OCI-LY1 (cell line): ENCODE data around the gene ARL3.
A peak's percentile ranks its signal among the peaks of the same experiment; 100 is the strongest.

Experiments
- H2AFZ ChIP-seq: fragments of 200-600 bp; sonication (generic), shearing (Covaris generic); 2 replicates; pipeline ENCODE4 v1.6.0; 2014; ENCODE audit warnings: antibody characterized with exemption, mild to moderate bottlenecking, low read length
- H3F3A ChIP-seq: fragments of 200-600 bp; sonication (generic), shearing (Covaris generic); 2 replicates; pipeline ENCODE4 v1.6.0; 2014; ENCODE audit warnings: mild to moderate bottlenecking, antibody characterized with exemption, low read length, moderate library complexity; ENCODE audit not compliant: insufficient read depth
- H3K27ac ChIP-seq: fragments of 200-600 bp; sonication (generic); 2 replicates; pipeline ENCODE4 v1.5.1; 2014; ENCODE audit warnings: low read length, mixed run types, mild to moderate bottlenecking, low read depth; ENCODE audit not compliant: poor library complexity, severe bottlenecking
- H3K27me3 ChIP-seq: fragments of 200-600 bp; sonication (generic); 2 replicates; pipeline ENCODE4 v1.6.0; 2014; ENCODE audit warnings: antibody characterized with exemption, mild to moderate bottlenecking, low read length, moderate library complexity; ENCODE audit not compliant: insufficient read depth
- H3K36me3 ChIP-seq: fragments of 200-600 bp; sonication (generic); 2 replicates; pipeline ENCODE4 v1.6.1; 2014; ENCODE audit warnings: mild to moderate bottlenecking, antibody characterized with exemption, low read length, moderate library complexity, mixed read lengths; ENCODE audit not compliant: insufficient read depth
- H3K4me1 ChIP-seq: fragments of 200-600 bp; sonication (generic); 2 replicates; pipeline ENCODE4 v1.5.1; 2014; ENCODE audit warnings: mild to moderate bottlenecking, low read length, moderate library complexity; ENCODE audit not compliant: insufficient read depth, severe bottlenecking
- H3K4me2 ChIP-seq: fragments of 200-600 bp; sonication (generic), shearing (Covaris generic); 2 replicates; pipeline ENCODE4 v1.6.1; 2014; ENCODE audit warnings: low read length
- H3K4me3 ChIP-seq: fragments of 200-600 bp; sonication (generic); 2 replicates; pipeline ENCODE4 v1.5.1; 2014; ENCODE audit warnings: low read length, low read depth, mild to moderate bottlenecking, mixed read lengths; ENCODE audit not compliant: poor library complexity, severe bottlenecking
- H3K79me2 ChIP-seq: fragments of 200-600 bp; shearing (Covaris generic); 2 replicates; pipeline ENCODE4 v1.6.1; 2016; ENCODE audit warnings: mixed run types, low read length, mixed read lengths; ENCODE audit not compliant: insufficient read depth
- H3K9ac ChIP-seq: fragments of 200-600 bp; sonication (generic), shearing (Covaris generic); 2 replicates; pipeline ENCODE4 v1.6.1; 2014; ENCODE audit warnings: mild to moderate bottlenecking, low read length, mixed read lengths
- H3K9me2 ChIP-seq: fragments of 200-600 bp; sonication (generic), shearing (Covaris generic); 2 replicates; pipeline ENCODE4 v1.6.1; 2014; ENCODE audit warnings: low read depth, mild to moderate bottlenecking, low read length, mixed read lengths
- H3K9me3 ChIP-seq: fragments of 200-600 bp; shearing (Covaris generic); 2 replicates; pipeline ENCODE4 v1.6.1; 2014; ENCODE audit warnings: low read length, mixed read lengths
- H4K20me1 ChIP-seq: fragments of 200-600 bp; sonication (generic), shearing (Covaris generic); 2 replicates; pipeline ENCODE4 v1.6.0; 2016; ENCODE audit warnings: mild to moderate bottlenecking, low read length; ENCODE audit not compliant: insufficient read depth
- CTCF ChIP-seq: fragments of 200-600 bp; sonication (generic), shearing (Covaris generic); IDR thresholded peaks from 2 replicates; pipeline ENCODE4 v1.5.1; 2017; ENCODE audit warnings: mild to moderate bottlenecking, antibody characterized with exemption, low read length, moderate library complexity, mixed read lengths
- EZH2 ChIP-seq: fragments of 200-600 bp; sonication (generic), shearing (Covaris generic); IDR thresholded peaks from 2 replicates; pipeline ENCODE4 v1.8.0; 2017; ENCODE audit warnings: borderline replicate concordance, mixed run types, mild to moderate bottlenecking, antibody characterized with exemption, low read length, moderate library complexity, mixed read lengths

The ARL3 gene

GRCh38 chr10:102713814-102714620 is at the start of gene ARL3:
ARL3 (minus strand) TSS chr10:102714397; CDS start chr10:102714275, 122 bp downstream.
- no peak within 1 kb of the TSS for H2AFZ ChIP-seq
- no peaks in the 10 kb centered on the region for H4K20me1 ChIP-seq
- peaks cover 11% of the 10 kb centered on the region; the same call in 1 of the 2 replicates for H3K36me3 ChIP-seq
- H3K27ac ChIP-seq: peak within 1 kb of the TSS; percentile 62
- peaks cover 62% of the 10 kb centered on the region for H3K4me1 ChIP-seq
- H3K9ac ChIP-seq: peak within 1 kb of the TSS; percentile 85
- no peaks in the 10 kb centered on the region for H3K9me3 ChIP-seq
- peak within 1 kb of the TSS; percentile 93 for H3K4me3 ChIP-seq
- H3K9me2 ChIP-seq: no peaks in the 10 kb centered on the region
- H3K4me2 ChIP-seq: peak within 1 kb of the TSS; percentile 92
- TF ChIP-seq CTCF (no peak), EZH2 (no peak)
- peaks cover 7% of the 10 kb centered on the region; the same call in 1 of the 2 replicates for H3K79me2 ChIP-seq
- no peaks in the 10 kb centered on the region for H3K27me3 ChIP-seq
- H3F3A ChIP-seq: no peaks in the 10 kb centered on the region

GRCh38 chr10:102763037-102763607 is 48.9 kb upstream of the ARL3 start:
- Histone ChIP-seq H2AFZ (no peak overlapping the region), H3K79me2 (no peaks in the 10 kb centered on the region), H3K27me3 (no peaks in the 10 kb centered on the region), H3K4me3 (no peak overlapping the region), H3K9me2 (no peaks in the 10 kb centered on the region), H3K36me3 (no peaks in the 10 kb centered on the region), H3K9me3 (no peaks in the 10 kb centered on the region), H3K9ac (no peak overlapping the region), H3K27ac (no peak overlapping the region), H4K20me1 (no peaks in the 10 kb centered on the region), H3K4me1 (peaks cover 33% of the 10 kb centered on the region), H3K4me2 (no peak overlapping the region), H3F3A (no peaks in the 10 kb centered on the region)
- TF ChIP-seq CTCF (no peak), EZH2 (no peak)

GRCh38 chr10:102762401-102763015 is 48.3 kb upstream of the ARL3 start:
- H3K9me3 ChIP-seq: no peaks in the 10 kb centered on the region
- TF ChIP-seq CTCF (no peak), EZH2 (no peak)
- no peaks in the 10 kb centered on the region for H3K79me2 ChIP-seq
- no peaks in the 10 kb centered on the region for H3K9me2 ChIP-seq
- H3K4me2 ChIP-seq: no peak overlapping the region
- H3K4me1 ChIP-seq: peaks cover 30% of the 10 kb centered on the region
- H3K27ac ChIP-seq: no peak overlapping the region
- no peaks in the 10 kb centered on the region for H4K20me1 ChIP-seq
- H3F3A ChIP-seq: no peaks in the 10 kb centered on the region
- H3K4me3 ChIP-seq: no peak overlapping the region
- no peak overlapping the region for H3K9ac ChIP-seq
- H3K36me3 ChIP-seq: no peaks in the 10 kb centered on the region
- no peaks in the 10 kb centered on the region for H3K27me3 ChIP-seq
- H2AFZ ChIP-seq: no peak overlapping the region
